Cardiac atrium fibroblast (primary cell): ENCODE results near the gene ELMO2. TPM values are rescaled to one million over a fixed set of nuclear protein-coding genes. Genes with fewer than 3 reads are reported as not detected.

Experiments
- total RNA-seq: library from RNA; depleted of rRNA; stranded (reverse); fragments of >200 nt; gene quantifications from 2 replicates; pipeline ENCODE4 v1.2.3, GENCODE V29; 2015

Gene ELMO2
- 32.5 and 33.2 TPM in 2 replicates for total RNA-seq

GRCh38 chr20:46406200-46406985 is at the start of gene ELMO2:
Gene ELMO2, minus strand, starts transcription at chr20:46406615. Its CDS starts 12,133 bp downstream, at chr20:46394482.

Other genes starting within 250 kb of the ELMO2 start
- not detected in 2 replicates for gene CDH22, start 98.1 kb downstream of the ELMO2 start, total RNA-seq
- 2.6 and 2.9 TPM in 2 replicates for gene ZNF334, start 106.9 kb upstream of the ELMO2 start, total RNA-seq
- gene OCSTAMP, start 144.0 kb upstream of the ELMO2 start, total RNA-seq = not detected in 2 replicates
- gene SLC13A3, start 244.8 kb upstream of the ELMO2 start, total RNA-seq = 0.16 and 0.36 TPM in 2 replicates